RWPE2 (cell line): Measurements from ENCODE around the gene PATJ.

Experiments used
- ATAC-seq: fragments of 200-7000 bp; cut with Tn5 transposase; 3 replicates; pipeline ENCODE4 v1.9.1; 2021; ENCODE audit warnings: low read depth
- DNase-seq: peaks from one replicate; pipeline ENCODE4 v3.0.0-alpha.2; 2020; ENCODE audit warnings: low spot score
- H3K27ac ChIP-seq: fragments of 450-650 bp; 2 replicates; pipeline ENCODE4 v1.5.1; 2017; ENCODE audit warnings: mild to moderate bottlenecking; ENCODE audit not compliant: poor library complexity, severe bottlenecking
- H3K27me3 ChIP-seq: fragments of 250-450 bp; sonication (Bioruptor Pico); 2 replicates; pipeline ENCODE4 v1.5.1; 2021; ENCODE audit warnings: mild to moderate bottlenecking, moderate library complexity; ENCODE audit not compliant: insufficient read depth, poor library complexity, severe bottlenecking
- H3K36me3 ChIP-seq: fragments of 250-450 bp; sonication (Bioruptor Pico); 2 replicates; pipeline ENCODE4 v1.5.1; 2020; ENCODE audit warnings: low read depth, mild to moderate bottlenecking, moderate library complexity
- H3K4me1 ChIP-seq: fragments of 250-450 bp; sonication (Bioruptor Pico); 2 replicates; pipeline ENCODE4 v1.5.1; 2021; ENCODE audit warnings: mild to moderate bottlenecking, moderate library complexity; ENCODE audit not compliant: insufficient read depth, poor library complexity, severe bottlenecking
- H3K4me3 ChIP-seq: fragments of 250-450 bp; sonication (Bioruptor Pico); 2 replicates; pipeline ENCODE4 v1.5.1; 2021; ENCODE audit warnings: mild to moderate bottlenecking, moderate library complexity; ENCODE audit not compliant: severe bottlenecking
- H3K9me3 ChIP-seq: fragments of 250-450 bp; sonication (Bioruptor Pico); 2 replicates; pipeline ENCODE4 v1.5.1; 2021; ENCODE audit warnings: mild to moderate bottlenecking, moderate library complexity; ENCODE audit not compliant: severe bottlenecking
- CTCF ChIP-seq: fragments of 450-650 bp; IDR thresholded peaks from one replicate; pipeline ENCODE4 v1.5.1; 2017; ENCODE audit warnings: mild to moderate bottlenecking, moderate library complexity; ENCODE audit not compliant: poor library complexity, severe bottlenecking

The PATJ gene

GRCh38 chr1:61907102-61907501 lies 164.8 kb downstream of the PATJ start:
- H3K27ac ChIP-seq = no peak overlapping the region
- no peak for ATAC-seq
- TF ChIP-seq CTCF = no peak
- H3K4me3 ChIP-seq = no peak overlapping the region
- H3K4me1 ChIP-seq = no peaks in the 10 kb centered on the region
- no peaks in the 10 kb centered on the region for H3K9me3 ChIP-seq
- peaks cover 38% of the 10 kb centered on the region for H3K36me3 ChIP-seq
- H3K27me3 ChIP-seq = no peaks in the 10 kb centered on the region
- no peak for DNase-seq

- no peaks in the 10 kb centered on the region for H3K9me3 ChIP-seq
- DNase-seq (no peak), ATAC-seq (no peak)
- H3K36me3 ChIP-seq = peaks cover 38% of the 10 kb centered on the region
- H3K4me3 ChIP-seq = no peak overlapping the region
- no peaks in the 10 kb centered on the region for H3K4me1 ChIP-seq
- H3K27me3 ChIP-seq = no peaks in the 10 kb centered on the region
- no peak for TF ChIP-seq CTCF
- H3K27ac ChIP-seq = no peak overlapping the region
Measured at GRCh38 chr1:61910035-61910434, 167.8 kb downstream of the PATJ start.

- TF ChIP-seq CTCF = no peak
- peaks cover 30% of the 10 kb centered on the region for H3K36me3 ChIP-seq
- H3K4me3 ChIP-seq = no peak overlapping the region
- no peaks in the 10 kb centered on the region for H3K9me3 ChIP-seq
- ATAC-seq = no peak
- no peak overlapping the region for H3K27ac ChIP-seq
- no peak for DNase-seq
- no peaks in the 10 kb centered on the region for H3K4me1 ChIP-seq
- H3K27me3 ChIP-seq = no peaks in the 10 kb centered on the region
Measured at GRCh38 chr1:61914823-61915482, 172.7 kb downstream of the PATJ start.

GRCh38 chr1:61921435-61921834 lies 179.2 kb downstream of the PATJ start:
- Histone ChIP-seq H3K36me3 (peaks cover 24% of the 10 kb centered on the region), H3K27me3 (no peaks in the 10 kb centered on the region), H3K9me3 (no peaks in the 10 kb centered on the region), H3K27ac (no peak overlapping the region), H3K4me1 (no peaks in the 10 kb centered on the region), H3K4me3 (no peak overlapping the region)
- ATAC-seq = no peak
- peak; percentile 34 for TF ChIP-seq CTCF
- no peak for DNase-seq

GRCh38 chr1:61922950-61923480 lies 180.7 kb downstream of the PATJ start:
- TF ChIP-seq CTCF = no peak
- H3K27me3 ChIP-seq = no peaks in the 10 kb centered on the region
- H3K36me3 ChIP-seq = peaks cover 31% of the 10 kb centered on the region
- H3K27ac ChIP-seq = no peak overlapping the region
- no peaks in the 10 kb centered on the region for H3K4me1 ChIP-seq
- ATAC-seq (no peak), DNase-seq (no peak)
- no peak overlapping the region for H3K4me3 ChIP-seq
- H3K9me3 ChIP-seq = no peaks in the 10 kb centered on the region
